GM23338 (cell line): ENCODE data around the gene EVL. TPM values are rescaled to one million over a fixed set of nuclear protein-coding genes. Genes with fewer than 3 reads are reported as not detected.

Experiments used
- ATAC-seq: fragments of 200-7000 bp; cut with Tn5 transposase; 3 replicates; pipeline ENCODE4 v1.9.1; 2020
- DNase-seq: peaks from one replicate; pipeline ENCODE4 v3.0.0-alpha.2; 2015; ENCODE audit warnings: low spot score
- H2AFZ ChIP-seq: fragments of 200-600 bp; sonication (generic); 2 replicates; pipeline ENCODE4 v1.8.0; 2016; ENCODE audit warnings: antibody characterized with exemption, mild to moderate bottlenecking, moderate library complexity
- H3F3A ChIP-seq: fragments of 200-600 bp; sonication (generic); replicated peaks from 2 replicates; pipeline ENCODE4 v1.8.0; 2017; ENCODE audit warnings: antibody characterized with exemption, mixed run types, low read depth
- H3K27ac ChIP-seq: fragments of 200-600 bp; sonication (generic); 2 replicates; pipeline ENCODE4 v1.6.1; 2016; ENCODE audit warnings: low read depth
- H3K27me3 ChIP-seq: fragments of 200-600 bp; sonication (generic); 2 replicates; pipeline ENCODE4 v1.8.0; 2016; ENCODE audit warnings: mild to moderate bottlenecking, mixed run types, moderate library complexity; ENCODE audit not compliant: insufficient read depth
- H3K36me3 ChIP-seq: fragments of 200-600 bp; sonication (generic); 2 replicates; pipeline ENCODE4 v1.8.0; 2016; ENCODE audit warnings: mild to moderate bottlenecking; ENCODE audit not compliant: insufficient read depth
- H3K4me1 ChIP-seq: fragments of 200-600 bp; sonication (generic); 2 replicates; pipeline ENCODE4 v1.8.0; 2016; ENCODE audit warnings: mild to moderate bottlenecking, moderate library complexity; ENCODE audit not compliant: insufficient read depth
- H3K4me2 ChIP-seq: fragments of 200-600 bp; sonication (generic); 2 replicates; pipeline ENCODE4 v1.7.1; 2017; ENCODE audit warnings: mixed run types
- H3K4me3 ChIP-seq: fragments of 200-600 bp; sonication (generic); 2 replicates; pipeline ENCODE4 v1.6.1; 2016; ENCODE audit warnings: mixed run types
- H3K79me2 ChIP-seq: fragments of 200-600 bp; sonication (generic); replicated peaks from 2 replicates; pipeline ENCODE4 v1.8.0; 2017; ENCODE audit warnings: mild to moderate bottlenecking; ENCODE audit not compliant: insufficient read depth
- H3K9me2 ChIP-seq: fragments of 200-600 bp; sonication (generic); 2 replicates; pipeline ENCODE4 v1.8.0; 2017; ENCODE audit not compliant: insufficient read depth
- H4K20me1 ChIP-seq: fragments of 200-600 bp; sonication (generic); replicated peaks from 2 replicates; pipeline ENCODE4 v1.8.0; 2017; ENCODE audit warnings: mild to moderate bottlenecking; ENCODE audit not compliant: insufficient read depth
- H3K27ac Mint-ChIP-seq: 2 replicates; pipeline ENCODE4 v1.8.0; 2020; ENCODE audit warnings: inconsistent platforms, mild to moderate bottlenecking, moderate library complexity, mixed read lengths
- H3K27me3 Mint-ChIP-seq: 3 replicates; pipeline ENCODE4 v1.8.0; 2022; ENCODE audit warnings: low read depth, mild to moderate bottlenecking, moderate library complexity, mixed read lengths, inconsistent platforms; ENCODE audit not compliant: insufficient read depth, poor library complexity
- H3K36me3 Mint-ChIP-seq: 3 replicates; pipeline ENCODE4 v1.8.0; 2021; ENCODE audit warnings: low read depth, mild to moderate bottlenecking, inconsistent platforms, moderate library complexity, mixed read lengths
- H3K4me1 Mint-ChIP-seq: 3 replicates; pipeline ENCODE4 v1.8.0; 2020; ENCODE audit warnings: mild to moderate bottlenecking, inconsistent platforms, mixed read lengths
- H3K4me3 Mint-ChIP-seq: 3 replicates; pipeline ENCODE4 v1.8.0; 2021; ENCODE audit warnings: moderate library complexity, mild to moderate bottlenecking, inconsistent platforms, mixed read lengths
- H3K9me3 Mint-ChIP-seq: 3 replicates; pipeline ENCODE4 v1.8.0; 2020; ENCODE audit warnings: moderate library complexity, mild to moderate bottlenecking, inconsistent platforms, mixed read lengths
- CREB1 ChIP-seq: fragments of 250-450 bp; sonication (Bioruptor Pico); IDR thresholded peaks from 2 replicates; pipeline ENCODE4 v1.5.0; 2020; ENCODE audit warnings: low read depth, mild to moderate bottlenecking, moderate library complexity
- EZH2 ChIP-seq: fragments of 200-600 bp; sonication (generic); IDR thresholded peaks from one replicate; pipeline ENCODE4 v1.8.0; 2017; ENCODE audit warnings: antibody characterized with exemption, mild to moderate bottlenecking, low read depth; ENCODE audit not compliant: unreplicated experiment
- EZH2phosphoT487 ChIP-seq: fragments of 200-600 bp; sonication (generic); IDR thresholded peaks from one replicate; pipeline ENCODE4 v1.8.1; 2018; ENCODE audit warnings: antibody characterized with exemption; ENCODE audit not compliant: unreplicated experiment
- JUNB ChIP-seq: IDR thresholded peaks from one replicate; pipeline ENCODE4 v1.6.1; 2016; ENCODE audit warnings: antibody characterized with exemption; ENCODE audit not compliant: unreplicated experiment
- NANOG ChIP-seq: IDR thresholded peaks from 2 replicates; pipeline ENCODE4 v1.6.1; 2016; ENCODE audit warnings: antibody characterized with exemption, borderline replicate concordance
- POLR2AphosphoS5 ChIP-seq: IDR thresholded peaks from 2 replicates; pipeline ENCODE4 v1.6.1; 2016; ENCODE audit warnings: antibody characterized with exemption, low read depth
- STAT1 ChIP-seq: IDR thresholded peaks from one replicate; pipeline ENCODE4 v1.6.1; 2016; ENCODE audit warnings: antibody characterized with exemption; ENCODE audit not compliant: unreplicated experiment
- ZNF114 ChIP-seq: fragments of 250-450 bp; sonication (Bioruptor Pico); IDR thresholded peaks from 2 replicates; pipeline ENCODE4 v1.5.0; 2020; ENCODE audit warnings: mild to moderate bottlenecking, moderate library complexity
- ZNF331 ChIP-seq: fragments of 250-450 bp; sonication (Bioruptor Pico); IDR thresholded peaks from 2 replicates; pipeline ENCODE4 v1.5.0; 2020; ENCODE audit warnings: low read depth, mild to moderate bottlenecking, moderate library complexity
- polyA plus RNA-seq: library from polyadenylated mRNA; unstranded; fragments of >200 nt; fragmentation: Nextera tagmentation; extraction: Ambion mirVana; gene quantifications from 2 replicates; pipeline ENCODE4 v1.2.1, GENCODE V29; 2016
- total RNA-seq: library from RNA; depleted of rRNA; stranded (reverse); fragments of >200 nt; shearing (Covaris generic); gene quantifications from 2 replicates; pipeline ENCODE4 v1.2.3, GENCODE V29; 2014
- TF ChIP-seq, protein P1 (sequence below): IDR thresholded peaks from 2 replicates; pipeline ENCODE4 v1.6.1; 2016; ENCODE audit warnings: antibody characterized with exemption
- TF ChIP-seq, protein P2 (sequence below), 2 experiments: fragments of 200-600 bp in 1 of 2; sonication (generic) in 1 of 2; conservative IDR thresholded peaks; 2 replicates each; pipeline versions ENCODE4 v1.5.1 to v1.6.1; 2016 to 2017; ENCODE audit warnings: antibody characterized with exemption in 2 of 2, low read depth in 2 of 2, mild to moderate bottlenecking in 2 of 2, moderate library complexity in 1 of 2
- TF ChIP-seq, protein P3 (sequence below): IDR thresholded peaks from one replicate; pipeline ENCODE4 v1.6.1; 2018; ENCODE audit warnings: antibody characterized with exemption; ENCODE audit not compliant: unreplicated experiment
- TF ChIP-seq, protein P4 (sequence below): fragments of 250-450 bp; sonication (Bioruptor Pico); IDR thresholded peaks from 2 replicates; pipeline ENCODE4 v1.5.0; 2020; ENCODE audit warnings: mild to moderate bottlenecking, moderate library complexity

The EVL gene
- total and polyA plus RNA-seq, 2 experiments from 2014 or later = 28.2 to 50.5 TPM

DNA sequence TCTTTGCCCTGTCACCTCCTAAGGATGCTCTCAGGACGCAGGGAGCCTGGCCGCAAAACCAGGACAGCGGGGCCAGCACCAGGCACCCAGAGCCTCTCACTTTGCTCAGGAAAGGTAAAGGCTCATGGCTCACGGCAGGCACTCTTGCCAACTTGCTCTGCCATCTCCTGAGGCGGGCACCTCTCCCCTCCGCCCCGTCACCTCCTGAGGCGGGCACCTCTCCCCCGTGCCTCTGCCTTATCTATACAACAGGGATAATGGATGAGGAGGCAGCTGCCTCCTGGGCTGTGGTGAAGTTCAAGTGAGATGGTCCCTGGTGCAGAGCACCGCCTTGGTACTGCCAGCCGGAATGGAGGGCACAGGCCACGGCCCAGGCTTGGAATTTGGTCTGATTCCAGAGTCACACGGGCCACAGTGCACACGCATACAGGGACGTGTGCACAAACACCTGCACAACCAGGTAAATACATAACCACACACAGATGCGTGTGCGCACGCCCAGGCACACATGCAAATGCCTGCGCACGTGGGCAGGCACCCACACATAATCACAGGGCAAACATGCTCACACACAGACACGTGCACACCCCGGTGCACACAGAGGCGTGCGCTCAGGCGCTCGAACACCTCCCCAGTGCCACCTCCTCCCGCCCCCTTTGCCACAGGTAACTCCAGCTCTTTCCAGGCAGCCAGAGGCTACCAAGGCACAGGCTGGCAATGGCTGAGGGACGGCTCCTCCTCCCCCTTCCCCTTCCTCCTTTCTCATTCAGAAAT, 82.7 kb downstream of the EVL start:
- H3K27ac Mint-ChIP-seq = no peak overlapping the region
- ATAC-seq = no peak

More for the DNA sequence above, 82.7 kb downstream of the EVL start:
- Histone ChIP-seq H3K4me2 (no peak overlapping the region), H3K4me3 (no peak overlapping the region), H3K27ac (no peak overlapping the region), H3K4me1 (no peaks in the 10 kb centered on the region), H2AFZ (no peak overlapping the region), H3K9me2 (no peaks in the 10 kb centered on the region), H3K27me3 (no peaks in the 10 kb centered on the region), H3K79me2 (no peaks in the 10 kb centered on the region), H3F3A (no peaks in the 10 kb centered on the region), H4K20me1 (no peaks in the 10 kb centered on the region), H3K36me3 (no peaks in the 10 kb centered on the region)
- TF ChIP-seq, protein P1, sequence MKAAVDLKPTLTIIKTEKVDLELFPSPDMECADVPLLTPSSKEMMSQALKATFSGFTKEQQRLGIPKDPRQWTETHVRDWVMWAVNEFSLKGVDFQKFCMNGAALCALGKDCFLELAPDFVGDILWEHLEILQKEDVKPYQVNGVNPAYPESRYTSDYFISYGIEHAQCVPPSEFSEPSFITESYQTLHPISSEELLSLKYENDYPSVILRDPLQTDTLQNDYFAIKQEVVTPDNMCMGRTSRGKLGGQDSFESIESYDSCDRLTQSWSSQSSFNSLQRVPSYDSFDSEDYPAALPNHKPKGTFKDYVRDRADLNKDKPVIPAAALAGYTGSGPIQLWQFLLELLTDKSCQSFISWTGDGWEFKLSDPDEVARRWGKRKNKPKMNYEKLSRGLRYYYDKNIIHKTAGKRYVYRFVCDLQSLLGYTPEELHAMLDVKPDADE = no peak
- TF ChIP-seq, protein P2, sequence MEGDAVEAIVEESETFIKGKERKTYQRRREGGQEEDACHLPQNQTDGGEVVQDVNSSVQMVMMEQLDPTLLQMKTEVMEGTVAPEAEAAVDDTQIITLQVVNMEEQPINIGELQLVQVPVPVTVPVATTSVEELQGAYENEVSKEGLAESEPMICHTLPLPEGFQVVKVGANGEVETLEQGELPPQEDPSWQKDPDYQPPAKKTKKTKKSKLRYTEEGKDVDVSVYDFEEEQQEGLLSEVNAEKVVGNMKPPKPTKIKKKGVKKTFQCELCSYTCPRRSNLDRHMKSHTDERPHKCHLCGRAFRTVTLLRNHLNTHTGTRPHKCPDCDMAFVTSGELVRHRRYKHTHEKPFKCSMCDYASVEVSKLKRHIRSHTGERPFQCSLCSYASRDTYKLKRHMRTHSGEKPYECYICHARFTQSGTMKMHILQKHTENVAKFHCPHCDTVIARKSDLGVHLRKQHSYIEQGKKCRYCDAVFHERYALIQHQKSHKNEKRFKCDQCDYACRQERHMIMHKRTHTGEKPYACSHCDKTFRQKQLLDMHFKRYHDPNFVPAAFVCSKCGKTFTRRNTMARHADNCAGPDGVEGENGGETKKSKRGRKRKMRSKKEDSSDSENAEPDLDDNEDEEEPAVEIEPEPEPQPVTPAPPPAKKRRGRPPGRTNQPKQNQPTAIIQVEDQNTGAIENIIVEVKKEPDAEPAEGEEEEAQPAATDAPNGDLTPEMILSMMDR (conservative IDR thresholded peaks at IDR 0.05; ENCODE audit: low read depth in 2 of 2) = no peak
- TF ChIP-seq ZNF331 (CRISPR knock-in tag) (no peak), EZH2phosphoT487 (no peak), CREB1 (CRISPR knock-in tag) (no peak), ZNF114 (CRISPR knock-in tag) (no peak), JUNB (no peak), NANOG (no peak), POLR2AphosphoS5 (no peak), EZH2 (no peak), STAT1 (no peak)
- TF ChIP-seq, protein P3, sequence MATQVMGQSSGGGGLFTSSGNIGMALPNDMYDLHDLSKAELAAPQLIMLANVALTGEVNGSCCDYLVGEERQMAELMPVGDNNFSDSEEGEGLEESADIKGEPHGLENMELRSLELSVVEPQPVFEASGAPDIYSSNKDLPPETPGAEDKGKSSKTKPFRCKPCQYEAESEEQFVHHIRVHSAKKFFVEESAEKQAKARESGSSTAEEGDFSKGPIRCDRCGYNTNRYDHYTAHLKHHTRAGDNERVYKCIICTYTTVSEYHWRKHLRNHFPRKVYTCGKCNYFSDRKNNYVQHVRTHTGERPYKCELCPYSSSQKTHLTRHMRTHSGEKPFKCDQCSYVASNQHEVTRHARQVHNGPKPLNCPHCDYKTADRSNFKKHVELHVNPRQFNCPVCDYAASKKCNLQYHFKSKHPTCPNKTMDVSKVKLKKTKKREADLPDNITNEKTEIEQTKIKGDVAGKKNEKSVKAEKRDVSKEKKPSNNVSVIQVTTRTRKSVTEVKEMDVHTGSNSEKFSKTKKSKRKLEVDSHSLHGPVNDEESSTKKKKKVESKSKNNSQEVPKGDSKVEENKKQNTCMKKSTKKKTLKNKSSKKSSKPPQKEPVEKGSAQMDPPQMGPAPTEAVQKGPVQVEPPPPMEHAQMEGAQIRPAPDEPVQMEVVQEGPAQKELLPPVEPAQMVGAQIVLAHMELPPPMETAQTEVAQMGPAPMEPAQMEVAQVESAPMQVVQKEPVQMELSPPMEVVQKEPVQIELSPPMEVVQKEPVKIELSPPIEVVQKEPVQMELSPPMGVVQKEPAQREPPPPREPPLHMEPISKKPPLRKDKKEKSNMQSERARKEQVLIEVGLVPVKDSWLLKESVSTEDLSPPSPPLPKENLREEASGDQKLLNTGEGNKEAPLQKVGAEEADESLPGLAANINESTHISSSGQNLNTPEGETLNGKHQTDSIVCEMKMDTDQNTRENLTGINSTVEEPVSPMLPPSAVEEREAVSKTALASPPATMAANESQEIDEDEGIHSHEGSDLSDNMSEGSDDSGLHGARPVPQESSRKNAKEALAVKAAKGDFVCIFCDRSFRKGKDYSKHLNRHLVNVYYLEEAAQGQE = no peak
- TF ChIP-seq, protein P4, sequence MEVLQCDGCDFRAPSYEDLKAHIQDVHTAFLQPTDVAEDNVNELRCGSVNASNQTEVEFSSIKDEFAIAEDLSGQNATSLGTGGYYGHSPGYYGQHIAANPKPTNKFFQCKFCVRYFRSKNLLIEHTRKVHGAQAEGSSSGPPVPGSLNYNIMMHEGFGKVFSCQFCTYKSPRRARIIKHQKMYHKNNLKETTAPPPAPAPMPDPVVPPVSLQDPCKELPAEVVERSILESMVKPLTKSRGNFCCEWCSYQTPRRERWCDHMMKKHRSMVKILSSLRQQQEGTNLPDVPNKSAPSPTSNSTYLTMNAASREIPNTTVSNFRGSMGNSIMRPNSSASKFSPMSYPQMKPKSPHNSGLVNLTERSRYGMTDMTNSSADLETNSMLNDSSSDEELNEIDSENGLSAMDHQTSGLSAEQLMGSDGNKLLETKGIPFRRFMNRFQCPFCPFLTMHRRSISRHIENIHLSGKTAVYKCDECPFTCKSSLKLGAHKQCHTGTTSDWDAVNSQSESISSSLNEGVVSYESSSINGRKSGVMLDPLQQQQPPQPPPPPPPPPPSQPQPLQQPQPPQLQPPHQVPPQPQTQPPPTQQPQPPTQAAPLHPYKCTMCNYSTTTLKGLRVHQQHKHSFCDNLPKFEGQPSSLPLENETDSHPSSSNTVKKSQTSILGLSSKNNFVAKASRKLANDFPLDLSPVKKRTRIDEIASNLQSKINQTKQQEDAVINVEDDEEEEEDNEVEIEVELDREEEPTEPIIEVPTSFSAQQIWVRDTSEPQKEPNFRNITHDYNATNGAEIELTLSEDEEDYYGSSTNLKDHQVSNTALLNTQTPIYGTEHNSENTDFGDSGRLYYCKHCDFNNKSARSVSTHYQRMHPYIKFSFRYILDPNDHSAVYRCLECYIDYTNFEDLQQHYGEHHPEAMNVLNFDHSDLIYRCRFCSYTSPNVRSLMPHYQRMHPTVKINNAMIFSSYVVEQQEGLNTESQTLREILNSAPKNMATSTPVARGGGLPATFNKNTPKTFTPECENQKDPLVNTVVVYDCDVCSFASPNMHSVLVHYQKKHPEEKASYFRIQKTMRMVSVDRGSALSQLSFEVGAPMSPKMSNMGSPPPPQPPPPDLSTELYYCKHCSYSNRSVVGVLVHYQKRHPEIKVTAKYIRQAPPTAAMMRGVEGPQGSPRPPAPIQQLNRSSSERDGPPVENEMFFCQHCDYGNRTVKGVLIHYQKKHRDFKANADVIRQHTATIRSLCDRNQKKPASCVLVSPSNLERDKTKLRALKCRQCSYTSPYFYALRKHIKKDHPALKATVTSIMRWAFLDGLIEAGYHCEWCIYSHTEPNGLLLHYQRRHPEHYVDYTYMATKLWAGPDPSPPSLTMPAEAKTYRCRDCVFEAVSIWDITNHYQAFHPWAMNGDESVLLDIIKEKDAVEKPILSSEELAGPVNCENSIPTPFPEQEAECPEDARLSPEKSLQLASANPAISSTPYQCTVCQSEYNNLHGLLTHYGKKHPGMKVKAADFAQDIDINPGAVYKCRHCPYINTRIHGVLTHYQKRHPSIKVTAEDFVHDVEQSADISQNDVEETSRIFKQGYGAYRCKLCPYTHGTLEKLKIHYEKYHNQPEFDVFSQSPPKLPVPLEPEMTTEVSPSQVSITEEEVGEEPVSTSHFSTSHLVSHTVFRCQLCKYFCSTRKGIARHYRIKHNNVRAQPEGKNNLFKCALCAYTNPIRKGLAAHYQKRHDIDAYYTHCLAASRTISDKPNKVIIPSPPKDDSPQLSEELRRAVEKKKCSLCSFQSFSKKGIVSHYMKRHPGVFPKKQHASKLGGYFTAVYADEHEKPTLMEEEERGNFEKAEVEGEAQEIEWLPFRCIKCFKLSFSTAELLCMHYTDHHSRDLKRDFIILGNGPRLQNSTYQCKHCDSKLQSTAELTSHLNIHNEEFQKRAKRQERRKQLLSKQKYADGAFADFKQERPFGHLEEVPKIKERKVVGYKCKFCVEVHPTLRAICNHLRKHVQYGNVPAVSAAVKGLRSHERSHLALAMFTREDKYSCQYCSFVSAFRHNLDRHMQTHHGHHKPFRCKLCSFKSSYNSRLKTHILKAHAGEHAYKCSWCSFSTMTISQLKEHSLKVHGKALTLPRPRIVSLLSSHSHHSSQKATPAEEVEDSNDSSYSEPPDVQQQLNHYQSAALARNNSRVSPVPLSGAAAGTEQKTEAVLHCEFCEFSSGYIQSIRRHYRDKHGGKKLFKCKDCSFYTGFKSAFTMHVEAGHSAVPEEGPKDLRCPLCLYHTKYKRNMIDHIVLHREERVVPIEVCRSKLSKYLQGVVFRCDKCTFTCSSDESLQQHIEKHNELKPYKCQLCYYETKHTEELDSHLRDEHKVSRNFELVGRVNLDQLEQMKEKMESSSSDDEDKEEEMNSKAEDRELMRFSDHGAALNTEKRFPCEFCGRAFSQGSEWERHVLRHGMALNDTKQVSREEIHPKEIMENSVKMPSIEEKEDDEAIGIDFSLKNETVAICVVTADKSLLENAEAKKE = no peak
- Mint-ChIP-seq H3K4me3 (no peak overlapping the region), H3K9me3 (no peaks in the 10 kb centered on the region), H3K27me3 (peaks cover 8% of the 10 kb centered on the region), H3K36me3 (no peaks in the 10 kb centered on the region; the same call in 2 of the 3 replicates), H3K4me1 (peaks cover 7% of the 10 kb centered on the region)
- no peak for DNase-seq
